Astrocyte of the spinal cord (primary cell): Measurements from ENCODE around the gene RANBP17.

Experiments used
- DNase-seq: peaks from one replicate; pipeline ENCODE4 v3.0.0; 2011; ENCODE audit warnings: low read depth, low spot score
- H3K4me3 ChIP-seq: 2 replicates; pipeline ENCODE4 v1.5.1; 2011; ENCODE audit warnings: low read depth, mild to moderate bottlenecking, low read length, moderate library complexity
- in situ Hi-C: cut with HindIII; loops from 2 replicates; pipeline ENCODE4 v1.10.0; 2017; ENCODE audit warnings: low sequenced_read_pairs
- TF ChIP-seq, protein P1 (sequence below): IDR thresholded peaks from 2 replicates; pipeline ENCODE4 v1.5.1; 2012; ENCODE audit warnings: low read depth, mild to moderate bottlenecking, low read length, inconsistent platforms

Gene RANBP17

DNA sequence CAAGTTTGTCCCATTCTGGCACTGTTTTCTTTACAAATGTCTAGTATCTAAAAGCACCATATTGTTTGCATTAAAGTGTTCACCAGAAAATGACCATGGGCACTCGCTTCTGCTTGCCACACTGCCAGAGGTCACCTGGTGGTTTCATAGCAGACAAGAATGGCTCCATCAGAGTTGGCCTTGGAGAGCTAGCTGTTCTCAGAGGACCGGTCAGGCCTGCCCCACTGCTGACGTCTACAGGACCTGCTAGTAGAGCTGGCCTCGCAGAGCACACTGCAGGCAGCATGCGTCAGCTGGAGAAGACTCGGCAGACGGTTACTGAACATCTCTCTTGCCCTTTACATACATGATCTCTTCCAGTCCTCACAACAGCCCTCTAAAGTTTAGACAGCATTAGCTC is 438.5 kb downstream of the RANBP17 start:
- DNase-seq, result no peak
- in situ Hi-C loops, result no loop called here
- H3K4me3 ChIP-seq, result no peak overlapping the region
- TF ChIP-seq, protein P1, sequence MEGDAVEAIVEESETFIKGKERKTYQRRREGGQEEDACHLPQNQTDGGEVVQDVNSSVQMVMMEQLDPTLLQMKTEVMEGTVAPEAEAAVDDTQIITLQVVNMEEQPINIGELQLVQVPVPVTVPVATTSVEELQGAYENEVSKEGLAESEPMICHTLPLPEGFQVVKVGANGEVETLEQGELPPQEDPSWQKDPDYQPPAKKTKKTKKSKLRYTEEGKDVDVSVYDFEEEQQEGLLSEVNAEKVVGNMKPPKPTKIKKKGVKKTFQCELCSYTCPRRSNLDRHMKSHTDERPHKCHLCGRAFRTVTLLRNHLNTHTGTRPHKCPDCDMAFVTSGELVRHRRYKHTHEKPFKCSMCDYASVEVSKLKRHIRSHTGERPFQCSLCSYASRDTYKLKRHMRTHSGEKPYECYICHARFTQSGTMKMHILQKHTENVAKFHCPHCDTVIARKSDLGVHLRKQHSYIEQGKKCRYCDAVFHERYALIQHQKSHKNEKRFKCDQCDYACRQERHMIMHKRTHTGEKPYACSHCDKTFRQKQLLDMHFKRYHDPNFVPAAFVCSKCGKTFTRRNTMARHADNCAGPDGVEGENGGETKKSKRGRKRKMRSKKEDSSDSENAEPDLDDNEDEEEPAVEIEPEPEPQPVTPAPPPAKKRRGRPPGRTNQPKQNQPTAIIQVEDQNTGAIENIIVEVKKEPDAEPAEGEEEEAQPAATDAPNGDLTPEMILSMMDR, result no peak

DNA sequence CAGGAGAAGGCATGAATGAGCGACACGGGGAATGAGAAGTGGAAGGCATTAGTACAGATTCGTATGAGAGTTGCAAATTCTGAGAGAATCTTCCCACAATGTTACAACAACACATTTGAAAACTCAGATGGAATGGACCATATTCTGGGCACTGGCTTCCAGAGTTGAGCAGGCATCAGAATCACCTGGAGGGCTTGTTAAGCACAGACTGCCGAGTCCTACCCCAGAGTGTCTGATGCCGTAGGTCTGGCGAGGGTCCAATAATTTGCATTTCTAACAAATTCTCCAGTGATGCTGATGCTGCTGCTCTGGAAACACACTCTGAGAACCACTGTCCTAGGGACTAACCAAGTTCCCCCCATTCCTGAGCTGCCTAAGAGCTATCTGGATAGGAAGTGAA is 444.3 kb downstream of the RANBP17 start:
- no peak overlapping the region for H3K4me3 ChIP-seq
- TF ChIP-seq, protein P1, result no peak
- in situ Hi-C loops, result no loop called here
- no peak for DNase-seq

DNA sequence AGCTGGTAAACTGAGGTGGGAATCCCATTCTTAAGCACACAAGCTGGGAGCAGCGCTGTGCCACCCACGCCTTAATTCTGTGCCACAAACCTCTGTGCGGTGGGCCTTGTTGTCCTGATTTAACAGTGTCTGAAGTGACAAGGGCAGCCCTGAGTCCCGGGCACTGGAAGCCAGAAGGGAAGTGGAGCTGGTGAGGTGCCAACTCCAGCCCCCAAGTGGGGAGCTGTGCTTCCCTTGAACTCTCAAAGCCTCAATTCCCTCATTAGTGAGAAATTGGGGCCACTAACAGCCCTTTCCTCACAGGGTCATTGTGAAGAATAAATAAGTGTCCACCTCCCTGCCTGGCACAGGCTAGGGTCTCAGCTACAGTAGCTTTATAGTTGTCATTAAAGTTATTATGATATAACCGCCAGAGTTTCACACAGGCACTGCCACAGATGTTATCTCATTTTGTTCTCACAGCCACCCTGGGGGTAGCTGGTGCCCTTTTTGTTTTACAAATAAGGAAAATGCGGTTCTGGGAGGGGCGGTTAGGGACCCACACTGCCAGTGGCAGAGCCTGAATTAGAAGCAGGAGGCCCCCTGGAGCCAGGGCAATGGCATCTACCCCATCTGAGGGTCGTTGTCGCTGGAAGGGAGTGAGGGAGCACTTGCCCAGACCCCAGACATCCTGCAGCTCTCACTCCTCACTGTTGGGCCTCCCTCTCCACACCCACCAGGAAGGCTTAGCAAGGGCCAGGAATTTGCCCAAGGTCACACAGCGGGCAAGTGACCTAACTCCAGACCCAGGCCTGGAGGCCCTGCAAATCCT is 445.2 kb downstream of the RANBP17 start:
- H3K4me3 ChIP-seq, result no peak overlapping the region
- TF ChIP-seq, protein P1, result no peak
- in situ Hi-C loops, result no loop called here
- no peak for DNase-seq

DNA sequence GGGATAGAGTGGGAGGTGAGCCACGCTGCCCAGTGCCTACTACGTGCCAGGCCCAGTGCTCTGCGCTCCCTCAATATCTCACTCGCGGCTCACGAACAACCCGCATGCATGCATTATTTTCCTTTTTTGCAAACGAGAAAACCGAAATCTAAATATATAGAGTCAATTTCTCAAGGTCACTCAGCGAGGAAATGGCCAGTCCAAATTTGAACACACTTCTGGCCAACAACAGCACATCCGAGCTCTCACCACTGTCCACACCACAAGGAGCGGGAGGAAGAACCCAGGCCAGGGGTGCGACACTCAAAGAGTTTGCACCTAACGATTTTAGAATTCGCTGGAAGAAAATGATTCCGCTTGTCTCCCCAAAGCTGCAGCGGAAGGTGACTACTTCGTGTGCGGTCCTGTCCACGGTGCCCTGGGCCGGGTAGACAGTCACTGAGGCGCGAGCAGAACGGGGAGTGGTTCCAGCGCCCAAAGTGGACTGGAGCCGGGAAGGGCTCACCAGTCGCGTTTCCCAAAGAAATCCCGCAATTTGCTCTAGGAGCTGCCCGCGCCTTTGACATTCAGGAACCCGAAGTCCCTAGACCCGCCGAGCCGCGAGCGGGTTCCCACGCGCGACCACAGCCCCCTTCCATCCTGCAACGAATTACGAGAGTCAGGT is 446.1 kb downstream of the RANBP17 start:
- DNase-seq, result peak; percentile 18
- in situ Hi-C loops, result no loop called here
- H3K4me3 ChIP-seq, result no peak overlapping the region
- TF ChIP-seq, protein P1, result no peak

DNA sequence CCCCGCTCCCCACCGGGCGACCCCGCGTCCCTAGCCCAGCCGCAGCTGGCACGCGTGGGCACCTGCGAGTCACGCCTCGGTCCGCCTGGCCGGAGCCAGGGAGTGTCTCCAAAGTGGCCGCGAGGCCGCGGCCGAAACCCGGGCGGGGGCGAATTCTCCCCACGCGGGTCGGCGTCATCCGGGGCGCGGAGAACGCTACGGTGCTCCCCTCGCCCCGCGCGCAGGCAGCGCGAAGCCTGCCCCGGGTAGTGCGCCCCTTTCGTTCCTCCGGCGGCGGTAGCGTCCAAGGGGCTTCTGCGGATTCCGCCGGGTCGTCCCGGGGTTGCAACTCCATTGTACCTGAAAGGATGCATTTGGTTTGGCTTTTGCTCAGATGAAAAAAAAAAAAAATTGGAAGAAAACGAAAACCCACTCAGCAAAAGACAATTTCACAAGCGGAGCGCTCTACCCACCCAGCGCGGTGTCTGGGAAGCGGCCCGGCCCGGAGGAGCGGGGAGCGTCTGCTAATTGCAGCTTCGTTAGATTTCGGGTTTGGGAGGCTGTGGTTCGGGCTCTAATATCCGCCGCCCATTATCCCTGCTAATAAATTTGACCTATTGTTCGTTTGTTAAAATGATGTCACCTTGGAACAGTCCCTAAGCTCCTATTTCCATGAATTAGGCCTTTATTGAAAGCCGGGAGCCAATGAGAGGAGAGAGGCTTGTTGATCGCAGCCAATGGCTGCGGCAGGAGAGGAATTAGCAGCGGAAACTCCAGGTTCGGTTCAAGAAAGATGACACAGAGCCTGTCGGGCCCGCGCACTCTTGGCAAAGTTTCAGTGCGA is 446.8 kb downstream of the RANBP17 start, which contains the start of gene TLX3:
TSS of gene TLX3 (plus strand) at position 796 of the 823 bp plus-strand sequence. CDS start 118 bp downstream, outside the sequence.
- in situ Hi-C loops, result no loop called here
- no peak for DNase-seq
- TF ChIP-seq, protein P1, result no peak
- H3K4me3 ChIP-seq, result no peak within 1 kb of the TSS
